HepG2 (cell line): ENCODE measurements around the gene TNFRSF18.

Experiments used
- ASH2L ChIP-seq: fragments of 300-600, 200-600 bp; sonication (generic); IDR thresholded peaks from 2 replicates; pipeline ENCODE4 v1.7.0; 2017; ENCODE audit warnings: low read depth, mild to moderate bottlenecking, moderate library complexity, mixed read lengths, low read length; ENCODE audit not compliant: insufficient read length
- JUND ChIP-seq: sonication (generic); formaldehyde crosslinking; IDR thresholded peaks from 2 replicates; pipeline ENCODE4 v1.8.0; 2022; ENCODE audit warnings: mild to moderate bottlenecking, missing genetic modification reagents
- KDM4B ChIP-seq: sonication (generic); formaldehyde crosslinking; IDR thresholded peaks from 2 replicates; pipeline ENCODE4 v1.4.0; 2020; ENCODE audit warnings: missing genetic modification reagents
- MYNN ChIP-seq: sonication (generic); formaldehyde crosslinking; IDR thresholded peaks from 2 replicates; pipeline ENCODE4 v1.4.0; 2020; ENCODE audit warnings: mild to moderate bottlenecking, low read depth, missing genetic modification reagents
- NR3C1 ChIP-seq: sonication (generic); formaldehyde crosslinking; IDR thresholded peaks from 2 replicates; pipeline ENCODE4 v1.4.0; 2020; ENCODE audit warnings: missing genetic modification reagents
- POLR2AphosphoS5 ChIP-seq: IDR thresholded peaks from 2 replicates; pipeline ENCODE4 v1.6.1; 2012; ENCODE audit warnings: low read depth, low read length
- SIX1 ChIP-seq: sonication (generic); formaldehyde crosslinking; IDR thresholded peaks from 2 replicates; pipeline ENCODE4 v1.4.0; 2020; ENCODE audit warnings: missing genetic modification reagents, borderline replicate concordance
- SMC3 ChIP-seq: IDR thresholded peaks from 2 replicates; pipeline ENCODE4 v1.6.1; 2011; ENCODE audit warnings: low read length, improper control_type of control experiment
- SOX5 ChIP-seq: IDR thresholded peaks from 2 replicates; pipeline ENCODE4 v1.6.1; 2016; ENCODE audit warnings: borderline replicate concordance
- ZNF121 ChIP-seq: sonication (generic); formaldehyde crosslinking; IDR thresholded peaks from 2 replicates; pipeline ENCODE4 v1.5.0; 2020; ENCODE audit warnings: mild to moderate bottlenecking, missing genetic modification reagents
- TF ChIP-seq, protein P1 (sequence below), 2 experiments: fragments of 450-650 bp in 1 of 2; sonication (generic) in 1 of 2; formaldehyde crosslinking in 1 of 2; IDR thresholded peaks; 2 replicates each; pipeline versions ENCODE4 v1.6.1 to v1.8.0; 2016 to 2022; ENCODE audit warnings: antibody characterized with exemption in 1 of 2, mild to moderate bottlenecking in 1 of 2, missing genetic modification reagents in 1 of 2

DNA sequence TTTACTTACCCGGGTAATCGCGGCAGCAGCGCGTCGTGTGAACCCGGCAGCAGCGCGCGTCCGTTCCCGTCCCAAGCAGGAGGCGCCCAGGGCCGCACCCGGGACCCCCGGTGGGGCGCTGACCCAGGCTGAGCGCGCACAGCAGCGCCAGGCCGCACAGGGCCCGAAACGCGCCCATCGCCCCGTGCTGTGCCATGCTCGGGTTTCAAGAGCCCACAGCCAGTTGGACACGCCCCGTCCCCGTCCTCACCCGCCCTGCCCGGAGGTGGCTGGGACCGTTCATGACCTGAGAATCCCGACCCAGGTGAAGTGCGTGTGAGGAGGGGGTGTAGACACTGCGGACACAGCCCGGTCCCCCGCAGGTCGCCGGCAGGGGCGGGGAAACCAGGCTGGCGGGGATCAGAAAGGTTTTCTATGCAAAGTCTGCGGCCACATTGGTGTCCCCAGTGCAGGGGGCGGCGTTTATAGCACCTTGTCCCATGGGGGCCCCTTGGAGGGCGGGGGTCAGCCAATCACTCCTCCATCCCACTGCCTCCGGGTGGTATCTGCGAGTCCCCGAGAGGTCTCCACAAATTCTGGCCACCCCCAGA is at the start of gene TNFRSF18:
- TF ChIP-seq SOX5 (CRISPR knock-in tag) (no peak), MYNN (CRISPR knock-in tag) (no peak), ZNF121 (CRISPR knock-in tag) (no peak), NR3C1 (CRISPR knock-in tag) (no peak), JUND (CRISPR knock-in tag) (no peak), KDM4B (no peak), ASH2L (no peak), SIX1 (CRISPR knock-in tag) (no peak), SMC3 (no peak), POLR2AphosphoS5 (no peak)
- TF ChIP-seq, protein P1, sequence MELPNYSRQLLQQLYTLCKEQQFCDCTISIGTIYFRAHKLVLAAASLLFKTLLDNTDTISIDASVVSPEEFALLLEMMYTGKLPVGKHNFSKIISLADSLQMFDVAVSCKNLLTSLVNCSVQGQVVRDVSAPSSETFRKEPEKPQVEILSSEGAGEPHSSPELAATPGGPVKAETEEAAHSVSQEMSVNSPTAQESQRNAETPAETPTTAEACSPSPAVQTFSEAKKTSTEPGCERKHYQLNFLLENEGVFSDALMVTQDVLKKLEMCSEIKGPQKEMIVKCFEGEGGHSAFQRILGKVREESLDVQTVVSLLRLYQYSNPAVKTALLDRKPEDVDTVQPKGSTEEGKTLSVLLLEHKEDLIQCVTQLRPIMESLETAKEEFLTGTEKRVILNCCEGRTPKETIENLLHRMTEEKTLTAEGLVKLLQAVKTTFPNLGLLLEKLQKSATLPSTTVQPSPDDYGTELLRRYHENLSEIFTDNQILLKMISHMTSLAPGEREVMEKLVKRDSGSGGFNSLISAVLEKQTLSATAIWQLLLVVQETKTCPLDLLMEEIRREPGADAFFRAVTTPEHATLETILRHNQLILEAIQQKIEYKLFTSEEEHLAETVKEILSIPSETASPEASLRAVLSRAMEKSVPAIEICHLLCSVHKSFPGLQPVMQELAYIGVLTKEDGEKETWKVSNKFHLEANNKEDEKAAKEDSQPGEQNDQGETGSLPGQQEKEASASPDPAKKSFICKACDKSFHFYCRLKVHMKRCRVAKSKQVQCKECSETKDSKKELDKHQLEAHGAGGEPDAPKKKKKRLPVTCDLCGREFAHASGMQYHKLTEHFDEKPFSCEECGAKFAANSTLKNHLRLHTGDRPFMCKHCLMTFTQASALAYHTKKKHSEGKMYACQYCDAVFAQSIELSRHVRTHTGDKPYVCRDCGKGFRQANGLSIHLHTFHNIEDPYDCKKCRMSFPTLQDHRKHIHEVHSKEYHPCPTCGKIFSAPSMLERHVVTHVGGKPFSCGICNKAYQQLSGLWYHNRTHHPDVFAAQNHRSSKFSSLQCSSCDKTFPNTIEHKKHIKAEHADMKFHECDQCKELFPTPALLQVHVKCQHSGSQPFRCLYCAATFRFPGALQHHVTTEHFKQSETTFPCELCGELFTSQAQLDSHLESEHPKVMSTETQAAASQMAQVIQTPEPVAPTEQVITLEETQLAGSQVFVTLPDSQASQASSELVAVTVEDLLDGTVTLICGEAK (IDR thresholded peaks at IDR 0.05): no peak
- TF ChIP-seq, protein P1 (CRISPR knock-in tag; IDR thresholded peaks at IDR 0.05): no peak
